GM18867 (cell line): ENCODE data around the gene CAMK1D.
"Not testable (repeated sequence)": the region's sequence is repeated elsewhere in the genome, so short reads cannot be mapped to it uniquely, and the experiment has no call there.

Source experiments
- ATAC-seq: cut with Tn5 transposase; IDR thresholded peaks from one replicate; pipeline ENCODE4 v1.9.1; 2021; ENCODE audit warnings: mild to moderate bottlenecking, moderate library complexity; ENCODE audit not compliant: unreplicated experiment

The CAMK1D gene

DNA sequence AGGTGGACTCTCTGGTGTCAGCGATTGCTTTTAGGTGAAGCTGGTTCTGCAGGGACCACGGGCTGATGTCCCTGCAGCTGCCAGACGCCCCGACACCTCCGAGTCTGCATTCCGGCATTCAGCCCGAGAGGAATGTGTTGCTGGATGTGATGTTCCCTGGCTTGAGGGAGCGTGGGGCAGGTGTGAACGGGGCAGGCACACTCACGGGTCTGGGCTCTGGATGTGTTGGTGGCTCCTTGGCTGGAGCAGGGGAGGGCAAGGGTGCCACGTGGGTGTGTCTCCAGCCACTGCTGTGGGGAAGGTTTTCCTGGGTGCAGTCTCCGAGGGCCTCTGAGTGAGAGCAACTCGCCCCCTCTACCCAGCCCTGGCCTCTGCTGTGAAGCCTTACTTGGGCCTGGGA lies 140.5 kb downstream of the CAMK1D start:
- no peak for ATAC-seq

DNA sequence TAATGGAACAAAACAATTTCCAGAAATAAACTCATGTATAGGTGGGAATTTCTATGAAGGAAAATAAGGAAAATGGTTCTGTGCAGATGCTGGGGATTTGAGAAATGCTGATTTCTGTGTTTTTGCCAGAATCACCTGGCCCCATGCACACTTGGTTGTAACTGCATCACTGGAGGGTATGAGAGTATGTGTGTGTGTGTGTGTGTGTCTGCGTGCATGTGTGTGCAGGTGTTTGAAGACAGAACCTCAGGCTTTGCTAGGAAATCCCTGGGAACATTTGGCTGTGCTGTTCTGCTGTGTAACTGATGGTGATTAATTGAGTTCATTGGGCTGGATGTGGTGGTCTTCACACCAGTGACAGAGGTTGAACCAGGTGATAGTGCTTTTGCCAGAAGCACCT lies 141.6 kb downstream of the CAMK1D start:
- no peak for ATAC-seq

GRCh38 chr10:12491491-12491890 lies 142.1 kb downstream of the CAMK1D start:
- ATAC-seq = no peak

GRCh38 chr10:12492016-12492415 lies 142.7 kb downstream of the CAMK1D start:
- ATAC-seq = no peak

DNA sequence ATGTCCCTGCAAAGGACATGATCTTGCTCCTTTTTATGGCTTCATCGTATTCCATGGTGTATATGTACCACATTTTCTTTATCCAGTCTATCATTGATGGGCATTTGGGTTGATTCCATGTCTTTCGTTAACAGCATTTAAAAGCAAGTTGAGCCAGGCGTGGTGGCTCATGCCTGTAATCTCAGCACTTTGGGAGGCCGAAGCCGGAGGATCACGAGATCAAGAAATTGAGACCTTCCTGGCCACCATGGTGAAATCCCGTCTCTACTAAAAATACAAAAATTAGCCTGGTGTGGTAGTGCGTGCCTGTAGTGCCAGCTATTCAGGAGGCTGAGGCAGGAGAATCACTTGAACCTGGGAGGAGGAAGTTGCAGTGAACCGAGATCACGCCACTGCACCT lies 147.7 kb downstream of the CAMK1D start:
- not testable (repeated sequence) for ATAC-seq

DNA sequence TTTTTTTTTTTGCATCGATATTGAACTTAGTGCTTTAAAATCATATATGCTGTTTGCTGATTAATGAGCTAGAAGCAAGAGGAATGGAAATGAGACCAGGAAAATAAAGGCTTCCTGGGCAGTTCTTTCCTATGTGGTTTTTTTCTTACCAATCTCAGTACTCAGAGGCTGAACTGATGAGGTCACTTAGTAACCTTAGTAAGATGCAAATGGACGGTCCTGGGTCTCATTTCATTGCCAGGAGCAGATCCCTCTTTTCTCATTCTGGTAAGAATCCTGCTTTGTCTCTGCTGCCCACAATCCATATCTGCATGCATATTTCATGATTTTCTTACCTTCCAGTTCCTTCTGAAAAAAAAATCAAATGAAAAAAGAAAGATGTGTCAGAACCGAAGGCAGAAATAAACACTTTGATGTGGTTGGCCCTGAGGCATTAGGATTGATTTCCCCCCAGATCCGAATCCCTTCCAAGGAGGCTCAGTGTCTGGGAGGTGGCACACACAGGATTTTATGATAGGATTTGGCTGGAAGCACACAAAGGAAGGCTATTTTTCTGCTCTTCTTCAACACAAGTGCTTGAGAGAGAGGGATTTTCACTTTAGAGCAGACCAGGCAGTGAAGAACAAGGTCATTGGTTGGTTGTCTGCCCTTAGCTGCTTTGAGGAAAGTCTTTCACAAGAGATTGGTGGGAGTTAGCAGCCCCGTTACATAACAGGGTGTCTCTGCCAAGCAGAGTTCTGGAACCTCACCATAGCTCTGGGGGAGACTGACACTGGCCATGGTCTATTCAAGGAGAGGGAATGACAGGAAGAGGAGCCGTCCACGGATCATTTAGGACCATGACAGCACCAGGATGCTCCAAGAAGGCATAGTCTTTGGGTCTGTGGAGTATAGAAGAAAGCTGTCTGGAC lies 150.0 kb downstream of the CAMK1D start:
- ATAC-seq = no peak

GRCh38 chr10:12500381-12501303 lies 151.3 kb downstream of the CAMK1D start:
- ATAC-seq = no peak

- no peak for ATAC-seq
Observed at GRCh38 chr10:12501324-12501723, 152.0 kb downstream of the CAMK1D start.

GRCh38 chr10:12501841-12502525 lies 152.6 kb downstream of the CAMK1D start:
- no peak for ATAC-seq

DNA sequence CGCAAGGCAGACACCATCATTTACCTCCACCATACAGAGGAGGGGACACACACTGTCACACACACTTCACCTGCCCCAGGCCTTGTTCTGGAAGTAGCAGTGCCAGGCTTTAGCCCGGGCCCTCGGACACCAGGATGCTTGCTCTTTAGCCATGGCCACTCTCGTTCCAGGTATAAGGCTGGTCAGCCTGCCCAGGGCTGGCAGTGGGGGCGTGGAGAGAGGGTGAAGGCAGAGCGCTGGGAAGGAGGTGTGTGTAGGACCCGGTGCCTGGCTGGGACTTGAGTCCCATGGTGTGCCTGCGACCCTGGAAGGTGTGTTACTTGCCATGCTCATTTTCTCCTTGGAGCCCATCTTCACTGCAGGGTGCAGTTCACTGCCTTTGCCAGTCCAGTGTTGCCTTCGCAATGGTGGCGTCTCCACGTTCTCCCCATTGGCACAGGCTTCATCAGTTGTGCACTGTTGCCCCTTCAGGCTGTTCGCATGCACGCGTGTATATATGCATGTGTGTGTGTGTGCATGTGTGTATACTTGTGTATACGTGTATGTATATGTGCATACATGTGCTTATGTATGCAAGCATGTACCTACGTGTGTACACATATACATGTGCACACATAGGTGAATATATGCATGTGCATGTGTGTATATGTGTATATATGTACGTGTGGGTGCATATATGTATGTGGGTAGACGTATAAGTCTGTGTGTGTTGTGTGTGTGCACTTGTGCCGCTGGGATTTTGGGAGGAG lies 153.4 kb downstream of the CAMK1D start:
- ATAC-seq = no peak

DNA sequence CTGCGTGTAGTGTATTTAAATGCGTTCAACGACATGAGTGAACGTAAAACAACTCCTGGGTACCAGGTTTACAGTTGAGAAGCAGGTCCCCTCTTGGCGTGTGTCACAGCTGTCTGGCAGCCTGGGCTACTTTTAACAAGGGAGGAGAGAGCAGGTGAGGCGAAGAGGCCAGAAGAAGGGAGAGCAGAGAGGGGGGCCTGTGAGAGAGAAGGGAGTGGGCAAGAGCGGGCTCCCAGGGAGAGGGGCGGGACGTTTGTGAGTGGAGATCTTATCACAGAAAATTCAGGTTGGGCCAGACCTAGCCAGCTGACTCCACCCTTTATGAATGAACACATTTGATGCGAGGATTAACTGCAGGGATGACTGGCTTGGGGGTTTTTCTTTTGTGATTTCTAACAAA lies 154.0 kb downstream of the CAMK1D start:
- no peak for ATAC-seq

- ATAC-seq = no peak
Observed at GRCh38 chr10:12504176-12504575, 154.8 kb downstream of the CAMK1D start.

DNA sequence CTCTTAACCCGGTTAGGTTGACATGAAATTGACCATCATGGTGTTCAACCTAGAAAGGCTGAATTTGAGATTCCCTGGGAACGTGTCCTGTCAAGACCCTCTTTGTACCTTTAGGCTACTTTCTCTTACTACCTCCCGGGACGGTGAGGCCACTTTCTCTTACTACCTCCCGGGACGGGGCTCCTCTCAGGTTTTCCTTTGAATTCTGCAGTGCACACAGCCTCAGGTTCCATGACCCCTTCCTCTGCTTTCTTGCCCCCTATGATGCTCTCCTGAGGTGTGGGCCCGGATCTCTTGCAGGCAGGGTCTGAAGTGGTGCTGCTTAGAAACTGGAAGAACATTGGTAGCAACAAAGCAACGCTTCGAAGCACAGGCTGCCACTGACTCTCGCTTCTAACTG lies 155.3 kb downstream of the CAMK1D start:
- ATAC-seq = no peak

DNA sequence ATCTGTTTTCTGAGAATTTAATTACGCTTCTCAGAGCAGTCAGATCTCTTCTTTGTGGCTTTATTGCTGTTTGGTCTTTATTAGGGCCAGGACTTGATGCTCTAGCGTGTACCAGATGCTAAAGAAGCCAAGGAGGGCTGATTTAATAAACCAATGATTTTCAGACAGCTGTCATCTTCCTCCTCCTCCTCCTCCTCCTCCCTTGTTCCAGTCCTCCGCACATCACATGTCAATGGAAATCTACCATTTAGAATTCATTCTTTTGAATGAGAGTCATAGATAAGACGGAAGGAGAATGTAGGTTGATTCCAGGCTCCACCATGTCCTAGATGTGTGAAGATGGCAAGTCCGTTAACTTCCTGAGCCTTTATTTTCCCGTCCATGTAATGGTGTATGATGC lies 156.3 kb downstream of the CAMK1D start:
- no peak for ATAC-seq

DNA sequence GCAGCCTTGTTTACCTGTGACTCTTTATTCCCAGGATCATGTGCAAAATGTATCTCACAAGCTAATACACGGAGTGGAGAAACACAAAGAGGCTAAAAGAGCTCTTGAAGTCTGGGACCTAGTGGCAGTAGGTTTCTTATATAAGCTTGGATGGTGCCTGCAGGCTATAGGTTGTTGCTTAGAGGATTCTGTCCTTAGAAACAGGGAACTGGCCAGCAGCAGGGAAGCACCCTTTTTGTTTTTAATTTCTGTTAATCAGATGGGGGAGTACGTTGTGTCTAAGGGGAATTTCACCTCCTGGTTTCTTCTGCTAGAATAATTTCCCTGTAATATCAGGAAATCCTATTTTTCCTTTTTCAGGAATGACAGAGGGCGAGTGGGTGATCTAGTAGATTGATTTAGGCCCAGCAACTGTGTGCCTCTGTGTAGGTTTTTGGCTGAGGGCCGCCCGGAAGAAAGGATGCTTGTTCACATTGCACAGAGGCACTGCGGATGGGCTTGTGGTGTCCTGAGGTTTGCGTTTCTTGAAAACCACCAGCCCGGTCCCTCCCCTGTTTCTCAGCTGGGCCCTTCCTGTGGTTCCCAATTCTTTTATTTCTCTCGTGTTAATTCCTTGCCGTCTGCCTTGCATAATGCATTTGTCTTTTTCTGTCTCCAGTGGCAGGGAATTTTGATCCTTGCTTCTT lies 158.0 kb downstream of the CAMK1D start:
- ATAC-seq = no peak

DNA sequence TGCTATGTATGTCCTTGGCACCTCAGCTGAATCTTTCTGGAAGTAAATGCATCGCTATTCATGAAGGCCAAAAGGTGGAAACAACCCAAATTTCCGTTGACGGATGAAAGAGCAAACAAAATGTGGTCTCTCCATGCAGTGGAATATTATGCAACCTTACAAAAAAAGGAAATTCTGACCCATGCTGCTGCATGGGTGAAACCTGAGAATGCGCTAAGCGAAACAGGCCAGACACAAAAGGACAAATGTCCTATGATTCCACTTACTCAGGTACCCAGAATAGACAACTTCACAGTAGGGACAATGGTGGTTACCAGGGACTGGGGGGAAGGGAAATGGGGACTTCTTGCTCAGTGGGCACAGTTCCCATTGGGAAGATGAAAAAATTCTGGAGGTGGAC lies 158.8 kb downstream of the CAMK1D start:
- ATAC-seq = no peak

DNA sequence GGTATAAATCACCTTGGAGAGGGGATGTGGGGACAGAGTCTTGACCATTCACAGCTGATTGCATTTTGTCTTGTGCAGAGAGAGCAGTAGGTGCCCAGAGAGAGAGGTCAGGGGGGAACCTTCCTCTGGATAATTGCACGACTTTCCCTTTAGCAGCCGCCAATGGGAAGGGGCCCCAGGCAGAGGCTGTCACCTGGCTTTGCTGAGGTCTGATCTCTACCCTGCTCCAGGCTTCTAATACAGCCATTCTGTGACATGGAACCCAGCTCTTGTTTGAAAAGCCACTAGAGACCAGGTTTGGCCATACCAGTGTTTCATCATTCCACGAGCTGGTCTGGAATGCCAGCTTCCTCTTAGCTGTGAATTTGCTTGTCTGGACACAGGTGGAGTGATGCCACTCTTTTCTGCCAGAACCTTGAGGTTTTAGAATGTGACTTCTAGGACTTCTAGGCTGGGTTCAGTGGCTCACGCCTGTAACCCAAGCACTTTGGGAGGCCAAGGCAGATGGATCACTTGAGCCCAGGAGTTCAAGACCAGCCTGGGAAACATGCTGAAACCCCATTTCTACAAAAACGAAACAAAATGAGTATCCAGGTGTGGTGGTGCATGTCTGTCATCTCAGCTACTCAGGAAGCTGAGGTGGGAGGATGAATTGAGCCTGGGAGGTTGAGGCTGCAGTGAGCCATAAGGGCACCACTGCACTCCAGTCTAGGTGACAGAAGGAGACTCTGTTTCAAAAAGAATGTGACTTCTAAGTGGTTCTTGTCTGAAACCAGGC lies 159.9 kb downstream of the CAMK1D start:
- no peak for ATAC-seq

DNA sequence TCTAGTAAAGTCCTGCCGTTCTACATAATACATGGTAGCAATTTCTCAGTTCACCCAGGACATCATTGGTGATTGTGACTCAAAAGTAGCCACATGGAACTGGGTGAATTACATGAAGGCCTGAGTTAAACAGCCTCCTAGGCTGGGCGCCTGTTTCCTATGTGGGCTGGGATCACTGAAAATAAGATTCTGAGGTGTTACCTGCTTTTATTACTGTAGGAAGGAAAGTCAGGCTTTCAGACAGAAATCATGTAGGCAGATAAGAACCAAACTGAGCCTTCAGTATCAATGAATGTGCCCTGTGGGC lies 160.4 kb downstream of the CAMK1D start:
- no peak for ATAC-seq

DNA sequence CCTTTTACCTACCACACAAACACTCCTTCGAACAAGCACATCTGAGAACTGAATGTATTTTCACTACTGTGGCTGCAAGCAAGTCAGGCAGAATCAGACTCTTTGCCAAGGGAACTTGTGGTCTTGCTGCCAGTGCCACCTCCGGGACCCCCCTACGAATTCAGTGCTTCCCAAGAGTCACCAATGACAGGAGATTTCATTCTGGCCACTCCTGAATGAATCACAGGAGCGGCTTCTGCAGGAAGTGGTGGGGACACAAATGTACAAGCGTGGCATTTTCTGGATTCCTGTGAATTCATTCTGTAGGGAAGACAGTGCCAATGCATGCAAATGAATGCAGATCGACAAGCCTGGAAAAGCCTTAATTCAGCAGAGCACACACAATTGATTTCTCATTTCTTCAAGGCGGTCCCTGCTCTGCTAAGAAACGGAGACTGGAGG lies 161.2 kb downstream of the CAMK1D start:
- no peak for ATAC-seq
